ENCODE results near the gene HOXA13.

DNA sequence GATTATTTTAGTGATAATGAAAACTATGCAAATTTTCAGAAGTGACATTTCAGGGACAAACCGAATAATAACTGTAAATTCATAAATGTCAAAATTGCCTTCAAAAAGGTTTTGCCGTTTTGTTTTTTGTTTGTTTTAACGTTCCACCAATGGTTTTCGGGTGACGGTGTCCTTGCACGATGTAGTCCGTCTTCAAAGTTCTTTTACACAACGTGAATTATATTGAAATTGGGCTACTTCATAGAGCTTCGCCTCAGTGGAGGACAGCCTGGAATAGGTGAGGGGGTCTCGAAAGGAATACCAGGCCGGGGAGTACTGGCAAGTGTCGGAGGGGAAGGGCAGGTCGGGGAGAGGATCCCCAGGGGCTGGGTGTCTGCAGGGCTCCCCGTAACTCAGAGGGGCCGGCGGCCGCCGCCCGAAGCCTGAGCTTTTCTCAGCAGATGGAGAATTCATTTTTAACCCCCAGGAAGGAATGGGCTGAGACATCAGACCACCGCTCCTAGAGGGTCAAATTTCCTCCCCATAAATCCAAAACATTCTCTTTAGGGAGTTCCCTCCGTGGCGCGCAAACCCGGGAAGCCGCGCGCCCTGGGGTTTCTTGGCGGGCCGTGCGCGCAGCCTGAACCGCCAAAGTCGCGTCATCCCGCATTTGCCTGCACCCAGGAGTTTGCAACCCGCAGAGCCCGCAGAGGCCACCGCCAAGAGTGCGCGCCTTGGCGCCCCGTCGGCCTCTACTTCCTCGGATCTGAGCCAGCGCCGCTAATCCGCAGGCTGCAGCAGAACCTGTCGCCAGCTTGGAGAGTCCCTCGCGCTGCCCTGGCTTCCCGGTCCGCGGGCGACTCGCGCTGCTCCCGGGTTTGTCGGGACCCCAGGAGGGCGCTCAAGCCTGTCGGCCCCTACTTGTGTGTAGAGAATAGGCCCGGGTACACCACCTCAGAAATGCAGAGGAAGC, 25.4 kb upstream of the HOXA13 start:
- TF ChIP-seq, protein P1, sequence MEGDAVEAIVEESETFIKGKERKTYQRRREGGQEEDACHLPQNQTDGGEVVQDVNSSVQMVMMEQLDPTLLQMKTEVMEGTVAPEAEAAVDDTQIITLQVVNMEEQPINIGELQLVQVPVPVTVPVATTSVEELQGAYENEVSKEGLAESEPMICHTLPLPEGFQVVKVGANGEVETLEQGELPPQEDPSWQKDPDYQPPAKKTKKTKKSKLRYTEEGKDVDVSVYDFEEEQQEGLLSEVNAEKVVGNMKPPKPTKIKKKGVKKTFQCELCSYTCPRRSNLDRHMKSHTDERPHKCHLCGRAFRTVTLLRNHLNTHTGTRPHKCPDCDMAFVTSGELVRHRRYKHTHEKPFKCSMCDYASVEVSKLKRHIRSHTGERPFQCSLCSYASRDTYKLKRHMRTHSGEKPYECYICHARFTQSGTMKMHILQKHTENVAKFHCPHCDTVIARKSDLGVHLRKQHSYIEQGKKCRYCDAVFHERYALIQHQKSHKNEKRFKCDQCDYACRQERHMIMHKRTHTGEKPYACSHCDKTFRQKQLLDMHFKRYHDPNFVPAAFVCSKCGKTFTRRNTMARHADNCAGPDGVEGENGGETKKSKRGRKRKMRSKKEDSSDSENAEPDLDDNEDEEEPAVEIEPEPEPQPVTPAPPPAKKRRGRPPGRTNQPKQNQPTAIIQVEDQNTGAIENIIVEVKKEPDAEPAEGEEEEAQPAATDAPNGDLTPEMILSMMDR (IDR thresholded peaks at IDR 0.05) = no peak
- TF ChIP-seq POLR2A (IDR thresholded peaks at IDR 0.05) = no peak
- no peak for TF ChIP-seq POLR2AphosphoS5 (IDR thresholded peaks at IDR 0.05)

Data from breast epithelium (tissue), 3 donors.